LNCAP (cell line): Measurements from ENCODE around the gene ZMYND10.

ENCODE experiments used
- TF ChIP-seq, protein P1 (sequence below): fragments of 450-650 bp; IDR thresholded peaks from 2 replicates; pipeline ENCODE4 v1.5.1; 2017; ENCODE audit warnings: mild to moderate bottlenecking

The ZMYND10 gene

DNA sequence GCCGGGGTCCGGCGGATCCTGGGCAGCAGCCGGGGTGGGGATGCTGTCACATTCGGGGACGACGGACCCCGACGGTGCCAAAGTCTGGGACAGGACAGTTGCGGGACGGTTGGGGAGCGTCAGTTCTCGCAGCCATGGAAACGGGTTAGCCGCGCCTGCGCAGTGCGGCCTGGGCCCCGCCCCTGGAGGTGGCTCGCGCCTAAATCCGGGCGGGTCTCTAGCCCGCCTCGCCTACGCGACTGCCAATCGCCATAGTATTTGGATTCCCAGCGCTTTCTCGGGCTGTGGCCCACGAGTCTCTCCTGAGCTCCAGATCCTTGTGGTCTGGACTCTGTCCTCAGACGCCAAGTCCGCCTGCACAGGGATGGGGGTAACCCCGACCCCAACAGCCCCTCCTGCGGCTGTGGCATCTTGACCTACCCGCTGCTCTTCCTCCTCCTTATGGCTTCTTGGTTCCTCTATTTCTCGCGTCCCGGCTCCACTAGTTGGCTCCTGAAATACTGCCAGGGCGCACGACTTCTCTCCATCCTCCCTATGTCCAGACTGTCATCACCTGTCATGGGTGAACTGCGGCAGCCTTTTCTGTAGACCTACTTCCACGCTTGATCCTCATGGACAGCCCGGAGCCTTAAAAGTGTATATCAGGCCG lies at the start of gene ZMYND10:
TSS of gene ZMYND10 (minus strand) at position 147 of the 649 bp plus-strand sequence. CDS start 153 bp downstream, outside the sequence.
- TF ChIP-seq, protein P1, sequence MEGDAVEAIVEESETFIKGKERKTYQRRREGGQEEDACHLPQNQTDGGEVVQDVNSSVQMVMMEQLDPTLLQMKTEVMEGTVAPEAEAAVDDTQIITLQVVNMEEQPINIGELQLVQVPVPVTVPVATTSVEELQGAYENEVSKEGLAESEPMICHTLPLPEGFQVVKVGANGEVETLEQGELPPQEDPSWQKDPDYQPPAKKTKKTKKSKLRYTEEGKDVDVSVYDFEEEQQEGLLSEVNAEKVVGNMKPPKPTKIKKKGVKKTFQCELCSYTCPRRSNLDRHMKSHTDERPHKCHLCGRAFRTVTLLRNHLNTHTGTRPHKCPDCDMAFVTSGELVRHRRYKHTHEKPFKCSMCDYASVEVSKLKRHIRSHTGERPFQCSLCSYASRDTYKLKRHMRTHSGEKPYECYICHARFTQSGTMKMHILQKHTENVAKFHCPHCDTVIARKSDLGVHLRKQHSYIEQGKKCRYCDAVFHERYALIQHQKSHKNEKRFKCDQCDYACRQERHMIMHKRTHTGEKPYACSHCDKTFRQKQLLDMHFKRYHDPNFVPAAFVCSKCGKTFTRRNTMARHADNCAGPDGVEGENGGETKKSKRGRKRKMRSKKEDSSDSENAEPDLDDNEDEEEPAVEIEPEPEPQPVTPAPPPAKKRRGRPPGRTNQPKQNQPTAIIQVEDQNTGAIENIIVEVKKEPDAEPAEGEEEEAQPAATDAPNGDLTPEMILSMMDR: no peak

DNA sequence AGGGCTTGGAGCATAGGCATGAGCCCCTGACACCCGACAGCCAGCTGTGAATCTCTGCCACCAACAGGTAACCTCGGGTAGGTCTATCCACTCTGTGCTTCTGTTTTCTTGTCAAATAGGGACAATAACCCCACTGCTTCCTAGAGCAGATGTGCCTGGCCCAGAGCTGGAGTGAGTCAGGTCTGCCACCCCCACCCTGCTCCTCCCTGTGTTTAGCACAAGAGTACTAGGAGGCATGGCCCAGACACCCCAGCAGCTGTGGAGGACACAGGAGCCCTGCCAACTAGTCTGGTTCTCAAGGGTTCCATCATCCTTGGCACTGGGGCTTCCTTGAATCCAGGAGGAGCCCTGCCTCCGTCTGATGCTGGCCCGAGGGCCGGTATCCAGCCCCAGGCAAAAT lies 47.5 kb upstream of the ZMYND10 start:
- TF ChIP-seq, protein P1: no peak

DNA sequence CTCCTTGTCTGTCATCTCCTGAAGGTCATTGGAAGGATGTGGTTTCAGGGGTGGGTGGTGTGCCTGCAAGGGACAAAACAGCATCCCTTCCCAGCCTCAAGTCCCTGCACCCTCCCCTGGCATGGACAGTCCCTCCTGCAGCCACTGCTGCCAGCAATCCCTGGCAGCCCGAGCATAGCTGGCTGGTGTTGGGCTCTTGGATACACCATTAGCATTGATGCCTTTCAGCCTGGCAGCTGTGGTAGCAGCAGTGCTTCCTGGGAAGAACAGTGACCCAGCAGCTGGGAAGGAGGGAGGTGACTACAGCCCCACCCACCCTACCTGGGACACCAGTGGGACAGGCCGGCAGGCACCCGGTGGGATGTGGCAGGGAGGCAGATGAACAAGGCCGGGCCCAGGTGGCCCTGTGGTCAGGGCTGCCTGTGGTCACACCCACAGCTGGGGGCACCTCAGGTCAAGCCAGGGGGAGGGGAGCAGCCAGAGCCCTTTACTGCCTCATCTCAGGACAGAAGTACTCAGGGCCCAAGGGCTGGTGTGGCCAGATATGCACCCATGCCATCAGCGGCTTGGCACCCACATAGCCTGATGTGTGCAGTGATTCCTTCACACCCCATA lies 46.7 kb upstream of the ZMYND10 start:
- TF ChIP-seq, protein P1: no peak

DNA sequence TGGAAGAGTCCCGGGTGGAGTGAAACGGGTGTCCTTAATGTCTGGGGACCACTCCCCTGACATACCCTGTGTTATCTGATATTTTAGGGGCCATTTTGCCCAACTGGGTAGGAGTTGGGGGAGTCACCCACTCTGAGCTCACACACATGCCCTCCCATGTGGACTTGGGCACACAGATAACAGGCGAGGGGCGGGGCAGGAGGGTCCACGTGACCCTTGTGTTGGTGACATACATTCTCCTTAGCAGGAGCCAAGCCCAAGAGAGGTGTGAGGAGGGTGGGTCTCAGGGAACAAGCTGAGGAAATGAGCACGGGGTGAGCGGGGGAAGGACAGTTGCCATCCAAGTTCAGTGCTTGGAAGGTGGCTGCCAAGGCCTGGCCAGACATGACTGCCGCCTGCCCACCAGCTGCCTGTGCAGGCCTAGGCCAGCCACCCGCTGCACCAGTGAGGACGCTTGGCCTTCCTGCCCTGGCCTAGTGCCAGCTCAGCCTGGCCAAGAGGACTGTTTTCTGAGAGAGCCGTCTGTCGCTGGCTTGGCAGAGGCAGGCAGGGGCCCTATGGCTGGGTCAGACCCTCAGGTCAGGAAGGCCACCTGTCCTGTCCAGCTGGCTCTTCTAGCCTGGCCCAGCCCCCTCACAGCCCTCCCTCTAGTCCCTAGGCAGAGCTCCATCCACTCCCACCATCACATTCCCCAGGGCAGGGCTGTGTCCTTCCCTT lies 45.1 kb upstream of the ZMYND10 start:
- TF ChIP-seq, protein P1: no peak

DNA sequence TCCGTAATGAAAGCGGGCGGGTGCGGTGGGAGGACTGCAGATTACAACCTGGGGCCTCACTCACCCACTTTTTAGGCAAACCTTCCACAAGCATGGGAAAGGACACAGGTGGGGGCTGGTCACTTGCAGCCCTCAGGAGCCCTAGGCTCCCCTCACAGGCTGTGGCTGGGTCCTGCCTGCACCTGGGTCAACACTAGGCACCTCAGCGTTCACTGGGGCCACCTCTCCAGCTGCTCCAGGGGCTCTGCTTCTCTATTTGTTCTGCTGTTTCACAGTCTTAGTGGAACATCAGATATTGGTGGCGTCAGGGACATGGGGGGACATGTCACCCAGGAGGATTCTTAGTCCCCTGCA lies 43.9 kb upstream of the ZMYND10 start:
- TF ChIP-seq, protein P1: no peak

DNA sequence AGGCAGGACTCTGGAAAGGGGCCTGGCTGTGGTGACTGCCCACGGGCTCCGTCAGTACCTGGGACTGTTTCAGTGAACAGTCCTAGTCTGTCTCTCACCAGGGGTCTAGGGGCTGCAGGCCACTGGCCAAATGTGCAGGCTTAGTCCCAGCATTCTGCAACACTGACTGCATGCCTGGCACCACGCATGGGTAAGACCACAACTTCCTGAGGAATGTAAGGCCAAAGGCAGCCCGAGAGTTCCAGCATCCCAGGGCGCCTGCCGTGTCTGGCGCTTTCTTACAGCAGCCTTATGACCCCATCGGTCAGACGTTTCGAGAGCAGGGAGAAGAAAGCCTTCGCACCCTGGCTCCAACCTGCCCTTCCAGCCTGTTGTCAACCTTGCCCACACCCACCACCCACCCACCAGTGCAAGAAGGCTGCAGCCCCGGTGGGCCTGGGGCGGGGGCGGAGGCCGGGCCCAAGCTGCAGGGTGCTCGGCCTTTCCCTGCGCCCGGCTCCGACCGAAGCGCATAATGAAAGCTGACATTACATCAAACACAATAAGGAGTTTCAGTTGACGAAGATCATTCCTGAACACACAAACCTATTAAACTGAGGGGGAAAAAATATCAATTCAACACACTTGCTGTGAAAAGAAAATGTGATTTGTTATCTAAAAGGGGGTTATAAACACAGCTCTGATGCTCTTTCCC lies 43.3 kb upstream of the ZMYND10 start:
- TF ChIP-seq, protein P1: no peak

DNA sequence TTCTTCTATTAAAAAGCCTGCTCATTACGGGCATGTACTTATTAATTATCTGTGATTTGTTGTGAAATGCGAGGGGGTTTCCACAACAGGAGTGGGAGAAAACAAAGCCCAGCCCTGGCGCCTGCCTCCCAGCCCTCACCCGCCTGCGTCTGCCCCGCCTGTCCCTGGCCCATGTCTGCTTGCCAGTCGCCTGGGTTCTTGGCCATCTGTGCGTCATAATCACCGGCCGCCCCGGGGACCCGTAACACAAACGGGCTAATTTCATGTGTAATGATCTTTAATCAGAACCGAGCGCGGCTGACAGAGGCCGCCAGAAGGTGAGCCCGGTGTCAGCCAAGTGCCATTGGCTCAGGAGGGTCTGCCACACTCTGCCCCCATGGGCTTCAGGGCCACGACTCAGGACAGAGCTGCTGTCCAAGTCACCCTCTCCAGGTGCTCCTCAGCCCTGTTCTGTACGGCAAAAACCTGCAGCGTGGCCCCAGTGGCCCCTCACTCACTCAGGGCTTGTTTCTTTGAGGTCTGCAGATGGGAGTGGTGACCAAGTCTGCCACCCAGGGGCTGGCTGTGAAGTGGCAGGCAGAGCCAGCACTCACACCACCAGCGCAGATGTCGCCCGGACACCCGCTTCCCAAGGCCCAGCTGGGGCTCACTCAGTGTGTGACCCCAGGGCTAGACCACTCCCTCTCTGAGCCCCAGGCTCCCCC lies 42.6 kb upstream of the ZMYND10 start:
- TF ChIP-seq, protein P1: no peak
